ENCODE results near the gene PEX11G.
"Not testable (repeated sequence)": the region's sequence is repeated elsewhere in the genome, so short reads cannot be mapped to it uniquely, and the experiment has no call there.

PEX11G gene

GRCh38 chr19:7467009-7467989 lies 21.5 kb downstream of the PEX11G start:
- no peak for DNase-seq (ENCODE audit: low read depth, low spot score)

DNA sequence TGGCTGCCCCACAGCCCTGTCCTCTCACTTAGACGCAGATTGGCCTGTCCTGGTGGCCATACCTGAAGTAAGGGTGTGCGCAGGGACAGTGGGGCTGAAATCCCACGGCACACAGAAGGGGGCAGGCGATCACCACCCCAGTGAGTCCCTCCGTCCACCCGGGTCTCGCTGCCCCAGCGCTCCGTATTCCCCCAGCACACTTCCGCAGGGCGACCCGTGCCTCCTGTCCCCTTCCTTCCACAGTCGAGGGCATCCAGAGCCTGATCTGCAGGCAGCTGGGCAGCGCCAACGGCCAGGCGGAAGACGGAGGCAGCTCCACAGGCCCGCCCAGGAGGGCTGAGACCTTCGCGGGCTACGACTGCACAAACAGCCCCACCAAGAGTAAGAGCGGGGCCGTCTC lies 25.3 kb downstream of the PEX11G start:
- DNase-seq (ENCODE audit: low read depth, low spot score) = no peak

- DNase-seq (ENCODE audit: low read depth, low spot score) = no peak
Measured at GRCh38 chr19:7461841-7462629, 26.8 kb downstream of the PEX11G start.

GRCh38 chr19:7460562-7460966 lies 28.3 kb downstream of the PEX11G start:
- DNase-seq (ENCODE audit: low read depth, low spot score) = no peak

DNA sequence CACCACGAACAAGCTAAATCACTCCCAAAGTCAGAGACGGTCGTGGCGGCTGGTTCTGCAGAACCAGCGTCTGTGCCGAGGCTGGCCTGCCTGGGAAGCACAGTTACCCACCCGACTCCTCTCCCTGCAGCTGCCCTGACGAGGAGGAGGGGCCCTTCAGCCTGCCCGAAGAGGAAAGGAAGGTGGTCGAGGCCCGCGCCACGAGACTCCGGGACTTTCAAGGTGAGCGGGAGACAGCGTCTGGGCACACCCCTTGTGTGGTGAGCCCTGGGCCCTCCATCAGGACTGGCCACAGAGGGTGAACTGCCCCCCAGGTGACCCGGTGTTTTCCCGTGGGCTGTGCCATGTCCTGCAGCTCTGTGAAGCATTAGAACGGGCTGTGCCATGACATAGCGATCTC lies 29.1 kb downstream of the PEX11G start:
- no peak for DNase-seq (ENCODE audit: low read depth, low spot score)

- DNase-seq (ENCODE audit: low read depth, low spot score) = no peak
Measured at GRCh38 chr19:7458675-7459074, 30.2 kb downstream of the PEX11G start.

GRCh38 chr19:7456964-7457541 lies 31.8 kb downstream of the PEX11G start:
- no peak for DNase-seq (ENCODE audit: low read depth, low spot score)

- no peak for DNase-seq (ENCODE audit: low read depth, low spot score)
Measured at GRCh38 chr19:7455600-7456296, 33.1 kb downstream of the PEX11G start.

DNA sequence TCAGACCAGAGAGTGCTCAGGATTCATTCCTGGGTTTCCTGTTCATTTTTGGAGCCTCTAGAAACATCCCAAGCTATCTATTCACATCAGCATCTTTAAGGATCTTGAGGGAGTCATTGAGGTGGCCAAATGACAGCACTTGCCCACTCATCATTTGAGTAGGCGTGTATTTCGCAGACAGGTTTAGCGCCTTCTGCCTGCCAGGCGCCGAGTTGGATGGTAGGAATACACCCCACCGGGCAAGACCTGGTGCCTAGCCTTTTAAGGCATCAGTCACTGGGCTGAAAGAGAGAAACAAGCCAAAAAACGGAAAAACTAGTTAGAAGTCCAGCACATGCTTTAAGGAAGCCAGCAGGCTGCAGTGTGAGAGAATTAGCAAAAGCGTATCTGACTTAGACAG lies 33.8 kb downstream of the PEX11G start:
- DNase-seq (ENCODE audit: low read depth, low spot score) = no peak

- DNase-seq (ENCODE audit: low read depth, low spot score) = no peak
Measured at GRCh38 chr19:7450243-7451223, 38.3 kb downstream of the PEX11G start.

- DNase-seq (ENCODE audit: low read depth, low spot score) = not testable (repeated sequence)
Measured at GRCh38 chr19:7449391-7450070, 39.3 kb downstream of the PEX11G start.

DNA sequence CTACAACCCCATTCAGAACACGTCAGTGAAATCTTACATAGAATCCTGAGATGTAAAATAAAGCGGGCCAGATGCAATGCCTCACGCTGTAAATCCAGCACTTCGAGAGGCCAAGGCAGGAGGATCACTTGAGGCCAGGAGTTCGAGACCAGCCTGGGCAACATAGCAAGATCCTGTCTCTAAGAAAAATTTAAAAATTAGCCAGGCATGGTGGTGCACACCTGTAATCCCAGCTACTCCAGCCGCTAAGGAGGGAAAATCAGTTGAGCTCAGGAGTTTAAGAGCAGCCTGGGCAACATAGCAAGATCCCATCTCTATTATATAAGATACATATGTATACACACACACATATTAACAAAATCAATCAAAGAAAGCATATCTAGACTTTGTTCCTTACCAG lies 41.2 kb downstream of the PEX11G start:
- DNase-seq (ENCODE audit: low read depth, low spot score) = no peak

- no peak for DNase-seq (ENCODE audit: low read depth, low spot score)
Measured at GRCh38 chr19:7445104-7445503, 43.7 kb downstream of the PEX11G start.

DNA sequence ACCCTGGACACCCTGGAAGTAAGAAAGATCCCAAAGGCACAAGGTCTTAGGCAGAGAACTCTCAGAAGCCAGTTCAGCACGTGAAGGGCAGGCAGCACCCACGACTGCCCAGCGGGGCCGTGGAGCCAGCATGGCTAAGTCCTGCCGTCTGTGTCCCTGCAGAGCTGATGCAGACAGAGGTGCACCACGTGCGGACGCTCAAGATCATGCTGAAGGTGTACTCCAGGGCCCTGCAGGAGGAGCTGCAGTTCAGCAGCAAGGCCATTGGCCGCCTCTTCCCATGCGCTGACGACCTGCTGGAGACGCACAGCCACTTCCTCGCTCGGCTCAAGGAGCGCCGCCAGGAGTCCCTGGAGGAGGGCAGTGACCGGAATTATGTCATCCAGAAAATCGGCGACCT lies 44.8 kb downstream of the PEX11G start:
- DNase-seq (ENCODE audit: low read depth, low spot score) = no peak

DNA sequence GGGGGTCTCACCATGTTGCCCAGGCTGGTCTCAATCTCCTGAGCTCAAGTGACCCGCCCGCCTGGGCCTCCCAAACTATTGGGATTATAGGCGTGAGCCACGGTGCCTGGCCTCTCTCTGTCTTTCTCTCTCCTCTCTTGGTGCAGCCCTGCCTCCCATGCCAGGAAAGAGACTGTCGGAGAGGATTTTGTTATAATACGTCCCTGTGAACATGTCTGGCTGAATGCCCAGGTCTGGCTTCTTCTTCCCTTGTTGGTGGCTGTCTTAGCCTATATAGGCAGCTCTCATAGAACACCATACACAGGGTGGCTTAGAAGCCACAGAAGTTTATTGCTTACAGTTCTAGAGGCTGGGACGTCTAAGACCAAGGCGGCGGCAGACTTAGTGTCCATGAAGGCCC lies 46.4 kb downstream of the PEX11G start:
- no peak for DNase-seq (ENCODE audit: low read depth, low spot score)

GRCh38 chr19:7441468-7442146 lies 47.2 kb downstream of the PEX11G start:
- no peak for DNase-seq (ENCODE audit: low read depth, low spot score)

GRCh38 chr19:7440188-7440975 lies 48.5 kb downstream of the PEX11G start:
- no peak for DNase-seq (ENCODE audit: low read depth, low spot score)

DNA sequence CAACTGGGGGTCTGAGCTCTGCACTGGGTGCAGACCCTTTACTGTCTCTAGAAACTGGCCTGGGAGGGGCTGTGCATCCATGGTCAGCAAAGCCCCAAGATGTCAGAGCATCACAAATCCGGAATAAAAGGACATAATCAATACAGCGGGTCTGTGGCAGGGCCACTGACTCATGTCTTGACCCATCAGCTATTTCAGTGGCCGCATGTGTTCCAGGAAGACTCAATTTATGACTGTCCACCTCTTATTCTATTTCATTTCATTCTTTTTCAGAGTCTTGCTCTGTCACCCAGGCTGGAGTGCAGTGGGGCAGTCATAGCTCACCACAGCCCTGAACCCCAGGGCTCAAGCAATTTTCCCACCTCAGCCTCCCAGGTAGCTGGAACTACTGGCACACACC lies 53.2 kb downstream of the PEX11G start:
- no peak for DNase-seq (ENCODE audit: low read depth, low spot score)

Measured in activated naive CD8-positive, alpha-beta T cell treated with anti-CD3 and anti-CD28 coated beads, Interleukin-2, amount 50 U/mL, for 16 hours (primary cell).